Measurements from ENCODE around the gene PNPLA3.
A peak's percentile ranks its signal among the peaks of the same experiment; 100 is the strongest.

PNPLA3 gene

DNA sequence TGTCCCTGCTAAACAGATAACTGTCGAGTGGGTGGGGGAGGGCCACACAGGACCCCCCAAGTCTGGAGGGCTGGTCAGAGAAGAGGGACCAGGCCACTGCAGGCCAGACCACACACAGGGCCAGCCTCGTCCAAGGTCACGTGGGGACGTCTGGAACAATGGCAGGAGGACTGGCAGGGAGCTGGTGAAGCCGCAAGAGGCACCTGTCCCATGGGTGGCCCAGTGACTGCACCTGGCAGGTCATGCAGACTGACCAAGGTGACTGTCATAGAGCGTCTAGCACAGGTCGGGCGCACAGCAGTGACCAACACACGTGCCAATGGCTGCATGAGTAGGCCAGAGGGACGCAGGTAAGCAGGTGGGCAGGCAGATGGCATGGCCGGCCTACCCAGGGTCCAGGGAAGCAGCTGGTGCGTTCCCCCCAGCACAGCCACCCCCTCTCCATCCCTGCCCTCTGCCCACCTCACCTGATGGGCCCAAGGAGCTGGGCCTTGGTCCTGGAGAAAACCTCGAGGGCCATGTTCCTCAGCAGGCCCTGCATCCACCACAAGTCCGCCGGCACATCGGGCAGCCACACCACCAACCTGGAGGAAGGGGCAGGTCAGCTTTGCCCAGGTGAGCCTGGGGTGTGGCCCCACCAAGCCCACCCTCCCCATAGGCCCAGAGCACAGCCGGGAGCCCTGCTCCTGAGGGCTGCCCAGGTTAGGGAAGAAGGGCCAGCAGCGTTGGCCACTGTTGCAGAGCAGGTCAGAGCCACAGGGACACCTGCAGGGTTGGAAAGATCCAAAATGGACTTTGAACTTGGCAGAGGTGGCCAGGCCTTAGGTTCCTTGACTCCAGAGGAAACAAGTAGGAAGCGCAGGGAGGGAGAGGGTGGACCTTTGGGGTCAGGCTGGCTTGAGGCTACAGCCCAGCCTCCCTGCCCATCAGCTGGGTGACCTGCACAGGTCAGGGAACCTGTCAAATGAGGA lies 42.2 kb upstream of the PNPLA3 start:
- DNase-seq (ENCODE audit: extremely low read depth, low read depth), result no peak
- TF ChIP-seq, protein P1, sequence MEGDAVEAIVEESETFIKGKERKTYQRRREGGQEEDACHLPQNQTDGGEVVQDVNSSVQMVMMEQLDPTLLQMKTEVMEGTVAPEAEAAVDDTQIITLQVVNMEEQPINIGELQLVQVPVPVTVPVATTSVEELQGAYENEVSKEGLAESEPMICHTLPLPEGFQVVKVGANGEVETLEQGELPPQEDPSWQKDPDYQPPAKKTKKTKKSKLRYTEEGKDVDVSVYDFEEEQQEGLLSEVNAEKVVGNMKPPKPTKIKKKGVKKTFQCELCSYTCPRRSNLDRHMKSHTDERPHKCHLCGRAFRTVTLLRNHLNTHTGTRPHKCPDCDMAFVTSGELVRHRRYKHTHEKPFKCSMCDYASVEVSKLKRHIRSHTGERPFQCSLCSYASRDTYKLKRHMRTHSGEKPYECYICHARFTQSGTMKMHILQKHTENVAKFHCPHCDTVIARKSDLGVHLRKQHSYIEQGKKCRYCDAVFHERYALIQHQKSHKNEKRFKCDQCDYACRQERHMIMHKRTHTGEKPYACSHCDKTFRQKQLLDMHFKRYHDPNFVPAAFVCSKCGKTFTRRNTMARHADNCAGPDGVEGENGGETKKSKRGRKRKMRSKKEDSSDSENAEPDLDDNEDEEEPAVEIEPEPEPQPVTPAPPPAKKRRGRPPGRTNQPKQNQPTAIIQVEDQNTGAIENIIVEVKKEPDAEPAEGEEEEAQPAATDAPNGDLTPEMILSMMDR (IDR thresholded peaks at IDR 0.05; ENCODE audit: low read depth, low read length), result no peak

DNA sequence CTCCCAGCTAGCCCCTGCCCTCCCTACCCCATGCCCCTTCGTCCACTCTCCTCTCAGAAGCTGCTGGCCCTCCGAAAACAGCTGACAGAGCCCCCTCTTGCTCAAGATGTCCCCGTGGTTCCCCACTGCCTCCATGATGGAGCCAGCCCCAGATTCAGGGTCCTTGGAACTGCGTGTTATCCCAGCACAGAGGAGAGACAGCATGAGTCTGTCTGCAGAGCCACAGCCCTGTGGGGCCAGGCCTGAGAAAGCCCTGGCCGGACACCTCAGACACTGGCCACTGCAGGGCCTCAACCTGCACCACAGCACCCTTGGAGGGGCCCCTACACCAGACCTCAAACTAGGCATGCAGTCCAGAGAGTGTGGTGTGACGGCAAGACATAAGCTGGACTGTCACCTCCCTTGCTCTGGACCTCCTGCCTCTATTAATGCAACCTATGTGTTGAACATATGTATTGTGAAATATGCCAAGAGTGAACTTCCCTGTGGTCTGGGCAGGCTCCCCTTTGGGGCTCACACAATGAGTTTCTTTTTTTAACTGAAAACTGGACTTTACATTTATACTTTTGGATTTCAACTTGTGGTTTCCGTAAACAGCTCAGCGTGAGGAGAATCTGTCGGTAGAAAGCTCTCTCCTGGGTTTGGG lies 41.4 kb upstream of the PNPLA3 start:
- TF ChIP-seq, protein P1 (IDR thresholded peaks at IDR 0.05; ENCODE audit: low read depth, low read length), result no peak
- DNase-seq (ENCODE audit: extremely low read depth, low read depth), result no peak

DNA sequence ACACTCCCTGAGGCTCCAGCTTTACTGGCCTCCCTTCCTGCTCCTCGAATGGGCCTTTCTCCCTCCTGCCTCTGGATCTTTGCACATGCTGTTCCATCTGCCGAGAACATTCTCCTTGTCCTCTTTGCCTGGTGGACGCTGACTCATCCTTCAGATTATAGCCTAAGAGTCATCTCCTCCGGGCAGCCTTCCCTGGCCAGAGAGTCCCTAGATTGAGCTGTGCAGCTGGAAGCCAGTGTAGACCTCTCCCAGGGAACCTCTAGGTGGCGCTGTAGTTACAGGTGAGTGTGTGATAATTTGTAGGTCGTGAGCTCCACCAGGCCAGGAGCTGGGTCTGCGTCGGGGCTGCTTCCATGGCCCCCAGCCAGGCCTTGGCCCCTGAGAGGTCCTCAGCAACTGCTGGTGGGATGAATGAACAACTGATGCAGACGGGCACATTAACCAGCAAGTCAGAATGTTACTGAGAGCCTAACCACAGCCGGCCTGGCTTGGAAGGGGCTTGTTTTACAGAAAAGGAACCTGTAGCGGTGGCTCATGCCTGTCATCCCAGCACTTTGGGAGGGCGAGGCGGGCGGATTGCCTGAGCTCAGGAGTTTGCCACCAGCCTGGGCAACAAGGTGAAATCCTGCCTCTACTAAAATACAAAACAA lies 40.5 kb upstream of the PNPLA3 start:
- peak; percentile 3 for DNase-seq (ENCODE audit: extremely low read depth, low read depth)
- TF ChIP-seq, protein P1 (IDR thresholded peaks at IDR 0.05; ENCODE audit: low read depth, low read length), result peak; percentile 43

DNA sequence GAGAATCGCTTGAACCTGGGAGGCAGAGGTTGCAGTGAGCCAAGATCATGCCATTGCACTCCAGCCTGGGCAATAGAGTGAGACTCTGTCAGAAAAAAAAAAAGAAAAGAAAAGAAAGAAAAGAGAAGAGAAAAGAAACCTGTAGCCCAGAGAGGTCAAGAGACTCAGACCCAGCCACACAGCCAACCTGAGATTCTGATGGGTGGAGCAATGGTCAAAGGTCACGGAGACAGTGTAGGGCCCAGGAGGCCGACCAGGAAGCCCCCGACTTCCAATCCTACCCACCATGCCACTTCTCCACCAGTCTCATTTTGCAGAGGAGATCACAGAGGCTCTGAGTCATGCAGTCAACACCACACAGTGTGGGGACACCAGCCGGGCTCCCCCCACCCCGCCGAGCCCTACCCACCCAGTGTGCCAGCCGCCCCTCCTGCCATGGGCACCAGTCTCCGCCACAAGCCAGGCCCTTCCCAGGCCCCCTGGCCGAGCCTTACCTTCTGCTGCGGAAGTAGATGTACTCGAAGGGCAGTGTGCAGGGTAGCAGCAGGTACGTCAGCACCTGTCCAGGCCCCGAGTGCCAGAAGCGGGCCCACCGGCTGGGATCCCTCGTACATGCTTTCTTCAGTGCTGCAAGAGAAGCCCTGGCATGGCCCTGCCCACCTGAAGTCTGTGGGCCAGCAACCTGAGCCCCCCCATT lies 39.7 kb upstream of the PNPLA3 start:
- TF ChIP-seq, protein P1 (IDR thresholded peaks at IDR 0.05; ENCODE audit: low read depth, low read length), result no peak
- no peak for DNase-seq (ENCODE audit: extremely low read depth, low read depth)

DNA sequence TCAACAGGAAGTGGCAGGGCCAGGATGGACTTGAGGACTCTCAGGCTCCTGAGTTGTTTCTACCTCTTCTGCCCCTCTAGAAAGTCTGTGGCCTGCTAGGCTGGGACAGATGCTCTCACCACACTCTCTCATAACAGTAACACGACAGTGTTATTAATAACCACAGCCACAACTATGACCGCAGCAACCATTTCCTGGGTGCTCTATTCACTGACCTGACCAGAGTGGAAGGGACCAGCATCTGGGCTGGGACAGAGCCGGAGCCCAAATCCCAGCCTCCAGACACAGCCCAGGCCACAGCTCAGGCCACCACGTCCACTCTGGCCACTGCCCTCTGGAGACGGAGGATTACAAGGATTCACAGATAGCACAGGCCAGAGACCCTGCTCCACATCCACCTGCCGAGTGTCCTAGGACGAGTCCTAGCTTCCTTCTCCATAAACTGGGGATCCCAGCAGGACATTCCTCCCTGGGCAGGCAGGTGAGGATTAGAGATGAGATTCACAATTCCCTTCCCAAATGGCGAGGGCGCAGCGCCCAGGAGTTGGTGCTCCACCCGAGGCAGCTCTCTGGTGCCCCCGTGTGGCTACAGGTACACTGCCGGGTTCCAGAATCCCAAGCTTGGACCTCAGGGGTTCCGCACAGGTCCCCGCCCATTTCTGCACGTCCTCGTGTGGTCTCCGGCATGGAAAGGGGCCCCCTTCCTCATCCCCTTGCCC lies 38.8 kb upstream of the PNPLA3 start:
- DNase-seq (ENCODE audit: extremely low read depth, low read depth), result peak; percentile 3

DNA sequence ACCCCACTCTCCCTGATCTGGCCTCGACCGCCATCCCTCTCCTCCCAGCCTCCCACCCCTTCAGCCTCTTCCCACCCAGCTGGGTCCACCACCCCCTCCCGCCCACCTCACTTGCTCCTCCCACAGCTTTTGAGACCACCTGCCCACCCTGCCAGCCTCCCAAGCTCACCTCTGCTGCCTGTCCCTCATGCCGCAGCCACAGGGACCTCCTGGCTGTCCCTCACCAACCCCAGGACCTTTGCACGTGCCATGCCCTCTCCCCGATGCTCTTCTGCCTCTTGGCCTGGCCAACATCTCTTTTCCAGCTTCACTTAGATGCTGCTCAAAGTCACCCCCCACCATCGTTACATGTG lies 38.3 kb upstream of the PNPLA3 start:
- TF ChIP-seq, protein P1 (IDR thresholded peaks at IDR 0.05; ENCODE audit: low read depth, low read length), result no peak
- DNase-seq (ENCODE audit: extremely low read depth, low read depth), result no peak

More for the DNA sequence above, 38.8 kb upstream of the PNPLA3 start:
- TF ChIP-seq, protein P1 (IDR thresholded peaks at IDR 0.05; ENCODE audit: low read depth, low read length), result peak; percentile 88
